T-helper 2 cell treated with Interferon-gamma antibody and Interleukin-4, amounts not matched to agents 5 μg/mL and 100 μg/mL, for 36 hours (primary cell): ENCODE results near the gene LANCL3.
"Not testable (repeated sequence)": the region's sequence is repeated elsewhere in the genome, so short reads cannot be mapped to it uniquely, and the experiment has no call there.

Source experiments
- DNase-seq: peaks from one replicate; pipeline ENCODE4 v3.0.0; 2021; ENCODE audit warnings: low spot score
- H3K27ac Mint-ChIP-seq: one replicate; pipeline ENCODE4 v1.8.0; 2021; ENCODE audit warnings: mild to moderate bottlenecking, mixed read lengths
- H3K27me3 Mint-ChIP-seq: one replicate; pipeline ENCODE4 v1.8.0; 2021; ENCODE audit warnings: low read depth, mixed read lengths
- H3K36me3 Mint-ChIP-seq: one replicate; pipeline ENCODE4 v1.8.0; 2021; ENCODE audit warnings: low read depth, mixed read lengths
- H3K4me1 Mint-ChIP-seq: one replicate; pipeline ENCODE4 v1.8.0; 2021; ENCODE audit warnings: low read depth, mixed read lengths
- H3K4me3 Mint-ChIP-seq: one replicate; pipeline ENCODE4 v1.8.0; 2022; ENCODE audit warnings: mild to moderate bottlenecking, moderate library complexity, mixed read lengths
- H3K9me3 Mint-ChIP-seq: one replicate; pipeline ENCODE4 v1.8.0; 2021; ENCODE audit warnings: mixed read lengths

Gene LANCL3

DNA sequence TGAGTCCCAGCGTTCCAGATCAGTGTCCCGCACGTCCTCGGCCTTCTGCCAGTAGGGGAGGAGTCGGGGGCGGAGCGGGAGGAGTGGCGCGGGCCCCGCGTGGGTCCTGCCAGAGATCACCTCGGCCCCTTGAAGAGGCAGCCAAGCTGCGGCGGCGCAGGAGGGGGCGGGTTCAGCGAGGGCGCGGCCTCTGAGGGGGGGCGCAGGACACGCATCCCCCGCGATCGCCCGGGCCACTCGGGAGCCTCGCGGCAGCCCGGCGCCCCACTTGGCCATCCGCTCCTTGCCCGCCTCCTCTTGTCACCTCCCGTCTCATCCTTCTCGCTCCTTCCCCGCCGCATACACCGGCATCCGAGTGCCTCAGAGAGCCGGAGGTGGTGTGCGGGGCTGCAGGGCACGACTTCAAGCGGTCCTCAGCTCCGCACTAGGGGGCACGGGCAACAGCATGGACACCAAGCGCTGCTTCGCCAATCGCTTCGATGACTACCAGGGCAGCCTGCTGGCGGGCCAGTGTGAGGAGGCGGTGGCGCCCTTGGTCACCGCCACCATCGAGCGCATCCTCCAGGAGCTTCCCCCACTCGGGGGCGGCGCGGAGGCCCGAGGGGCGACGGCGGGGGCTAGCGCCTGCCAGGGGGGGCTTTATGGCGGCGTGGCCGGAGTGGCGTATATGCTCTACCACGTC is at the start of gene LANCL3:
LANCL3 (plus strand) TSS at position 236 of the 682 bp plus-strand sequence; CDS start at position 446, 210 bp downstream.
- Mint-ChIP-seq H3K4me3 (peak within 1 kb of the TSS; percentile 85), H3K27me3 (peaks cover 11% of the 10 kb centered on the region), H3K27ac (peak within 1 kb of the TSS; percentile 65)
- H3K9me3 Mint-ChIP-seq, DNase-seq, H3K4me1 Mint-ChIP-seq, H3K36me3 Mint-ChIP-seq: not testable (repeated sequence)

DNA sequence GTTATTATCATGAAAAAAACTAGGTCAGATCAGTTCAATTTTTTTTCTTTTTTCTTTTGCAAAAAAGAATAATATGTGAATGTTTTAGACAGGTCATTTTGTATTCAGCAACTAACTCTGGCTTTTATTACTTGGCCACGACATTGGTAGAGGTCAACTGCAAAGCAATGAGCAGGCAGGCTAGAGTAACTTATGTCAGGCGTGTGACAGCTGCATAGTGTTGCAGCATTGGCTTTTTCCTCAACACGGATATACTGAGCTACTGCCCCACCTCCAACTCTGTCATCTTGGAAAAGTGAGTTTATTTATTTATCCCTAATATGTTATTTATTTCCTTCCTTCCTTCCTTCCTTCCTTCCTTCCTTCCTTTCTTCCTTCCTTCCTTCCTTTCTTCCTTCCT is 47.8 kb upstream of the LANCL3 start:
- not testable (repeated sequence) for H3K36me3 Mint-ChIP-seq, H3K4me1 Mint-ChIP-seq, DNase-seq, H3K27me3 Mint-ChIP-seq, H3K9me3 Mint-ChIP-seq, H3K4me3 Mint-ChIP-seq, H3K27ac Mint-ChIP-seq

DNA sequence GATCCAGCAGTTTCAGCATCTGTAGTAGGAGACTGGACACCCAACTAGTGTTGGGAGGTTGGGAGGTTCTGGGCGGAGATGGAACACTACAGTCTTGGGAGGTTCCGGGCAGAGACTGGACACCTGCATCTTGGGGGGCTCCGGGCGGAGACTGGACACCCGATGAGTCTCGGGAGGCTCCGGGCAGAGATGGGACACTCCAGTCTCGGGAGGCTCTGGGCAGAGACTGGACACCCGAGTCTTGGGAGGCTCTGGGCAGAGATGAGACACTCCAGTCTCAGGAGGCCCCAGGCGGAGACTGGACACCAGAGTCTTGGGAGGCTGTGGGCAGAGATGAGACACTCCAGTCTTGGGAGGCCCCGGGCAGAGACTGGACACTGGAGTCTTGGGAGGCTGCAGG is 29.5 kb upstream of the LANCL3 start:
- H3K9me3 Mint-ChIP-seq: no peaks in the 10 kb centered on the region
- H3K4me3 Mint-ChIP-seq: no peak overlapping the region
- H3K36me3 Mint-ChIP-seq: no peaks in the 10 kb centered on the region
- H3K27ac Mint-ChIP-seq: no peak overlapping the region
- H3K27me3 Mint-ChIP-seq: no peaks in the 10 kb centered on the region
- no peak for DNase-seq
- no peaks in the 10 kb centered on the region for H3K4me1 Mint-ChIP-seq

DNA sequence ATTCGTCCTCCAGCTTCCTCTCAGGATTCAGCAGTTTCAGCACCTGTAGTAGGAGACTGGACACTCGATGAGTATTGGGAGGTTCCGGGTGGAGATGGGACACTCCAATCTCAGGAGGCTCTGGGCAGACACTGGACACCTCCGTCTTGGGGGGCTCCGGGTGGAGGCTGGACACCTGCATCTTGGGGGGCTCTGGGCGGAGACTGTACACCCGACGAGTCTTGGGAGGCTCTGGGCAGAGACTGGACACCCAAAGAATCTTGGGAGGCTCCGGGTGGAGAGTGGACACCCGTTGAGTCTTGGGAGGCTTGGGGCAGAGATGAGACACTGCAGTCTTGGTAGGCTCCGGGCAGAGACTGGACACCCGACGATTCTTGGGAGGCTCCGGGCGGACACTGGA is 28.7 kb upstream of the LANCL3 start:
- no peak overlapping the region for H3K4me3 Mint-ChIP-seq

DNA sequence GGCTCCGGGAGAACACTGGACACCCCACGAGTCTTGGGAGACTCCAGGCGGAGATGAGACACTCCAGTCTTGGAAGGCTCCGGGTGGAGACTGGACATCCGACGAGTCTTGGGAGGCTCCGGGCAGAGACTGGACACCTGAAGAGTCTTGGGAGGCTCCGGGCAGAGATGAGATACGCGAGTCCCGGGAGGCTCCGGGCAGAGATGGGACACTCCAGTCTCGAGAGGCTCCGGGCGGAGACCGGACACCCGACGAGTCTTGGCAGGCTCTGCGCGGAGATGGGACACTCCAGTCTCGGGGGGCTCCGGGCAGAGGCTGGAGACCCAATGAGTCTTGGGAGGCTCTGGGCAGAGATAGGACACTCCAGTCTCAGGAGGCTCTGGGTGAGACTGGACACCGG is 28.1 kb upstream of the LANCL3 start:
- Mint-ChIP-seq H3K27ac (no peak overlapping the region), H3K27me3 (no peaks in the 10 kb centered on the region), H3K9me3 (no peaks in the 10 kb centered on the region)

More for the DNA sequence above, 28.7 kb upstream of the LANCL3 start:
- Mint-ChIP-seq H3K4me1 (no peaks in the 10 kb centered on the region), H3K27me3 (no peaks in the 10 kb centered on the region), H3K27ac (no peak overlapping the region), H3K9me3 (no peaks in the 10 kb centered on the region), H3K36me3 (no peaks in the 10 kb centered on the region)
- DNase-seq: no peak

DNA sequence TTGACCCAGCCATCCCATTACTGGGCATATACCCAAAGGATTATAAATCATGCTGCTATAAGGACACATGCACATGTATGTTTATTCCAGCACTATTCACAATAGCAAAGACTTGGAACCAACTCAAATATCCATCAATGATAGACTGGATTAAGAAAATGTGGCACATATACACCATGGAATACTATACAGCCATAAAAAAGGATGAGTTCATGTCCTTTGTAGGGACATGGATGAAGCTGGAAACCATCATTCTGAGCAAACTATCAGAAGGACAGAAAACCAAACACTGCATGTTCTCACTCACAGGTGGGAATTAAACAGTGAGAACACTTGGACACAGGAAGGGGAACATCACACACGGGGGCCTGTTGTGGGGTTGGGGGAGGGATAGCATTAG is 26.9 kb upstream of the LANCL3 start:
- not testable (repeated sequence) for H3K27ac Mint-ChIP-seq, DNase-seq, H3K9me3 Mint-ChIP-seq, H3K27me3 Mint-ChIP-seq, H3K36me3 Mint-ChIP-seq, H3K4me3 Mint-ChIP-seq, H3K4me1 Mint-ChIP-seq

More for the DNA sequence above, 28.1 kb upstream of the LANCL3 start:
- Mint-ChIP-seq H3K36me3 (no peaks in the 10 kb centered on the region), H3K4me1 (no peaks in the 10 kb centered on the region), H3K4me3 (no peak overlapping the region)
- no peak for DNase-seq

DNA sequence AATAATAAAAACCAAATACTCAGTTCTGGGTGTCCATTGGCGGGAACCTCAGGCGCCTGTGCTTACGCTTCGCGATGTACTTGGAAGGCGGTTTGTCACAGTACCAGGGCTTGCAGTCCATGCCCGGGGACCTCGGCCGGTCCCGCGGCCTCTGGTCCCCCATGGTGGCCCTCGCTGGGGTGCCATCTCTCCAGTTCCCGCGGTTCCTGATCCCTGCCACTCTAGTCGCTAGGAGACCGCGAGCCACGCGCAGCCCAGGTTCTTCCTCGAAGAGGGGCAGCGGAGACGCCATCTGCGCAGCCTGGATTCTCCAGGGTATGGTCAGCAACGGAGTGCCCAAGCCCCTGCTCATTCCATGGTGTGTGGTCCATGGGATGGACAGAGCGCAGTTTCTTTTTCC is 26.4 kb upstream of the LANCL3 start:
- no peak for DNase-seq
- no peak overlapping the region for H3K4me3 Mint-ChIP-seq
- no peak overlapping the region for H3K27ac Mint-ChIP-seq
- no peaks in the 10 kb centered on the region for H3K9me3 Mint-ChIP-seq
- H3K4me1 Mint-ChIP-seq: no peaks in the 10 kb centered on the region
- H3K36me3 Mint-ChIP-seq: no peaks in the 10 kb centered on the region
- H3K27me3 Mint-ChIP-seq: no peaks in the 10 kb centered on the region

DNA sequence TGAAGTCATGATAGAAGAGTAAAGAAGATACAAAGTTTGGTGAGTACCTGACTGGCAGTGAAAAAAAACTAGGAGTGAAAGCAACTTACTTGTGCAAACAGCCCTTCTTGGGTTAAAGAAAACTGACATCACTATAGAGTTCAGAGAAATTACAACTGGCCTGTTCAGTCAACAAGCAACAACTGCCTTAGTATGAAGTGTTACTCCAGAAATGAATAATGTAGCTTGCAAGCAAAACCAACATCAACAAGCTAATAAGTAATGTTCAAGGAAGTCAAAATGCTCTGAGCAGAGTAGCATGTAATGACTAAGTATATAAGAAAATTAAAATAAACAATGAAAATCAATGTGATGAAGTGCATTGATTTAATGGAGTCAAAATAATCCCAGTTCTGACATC is 21.8 kb upstream of the LANCL3 start:
- not testable (repeated sequence) for H3K27me3 Mint-ChIP-seq, H3K4me1 Mint-ChIP-seq, H3K4me3 Mint-ChIP-seq, H3K9me3 Mint-ChIP-seq, DNase-seq, H3K36me3 Mint-ChIP-seq, H3K27ac Mint-ChIP-seq

DNA sequence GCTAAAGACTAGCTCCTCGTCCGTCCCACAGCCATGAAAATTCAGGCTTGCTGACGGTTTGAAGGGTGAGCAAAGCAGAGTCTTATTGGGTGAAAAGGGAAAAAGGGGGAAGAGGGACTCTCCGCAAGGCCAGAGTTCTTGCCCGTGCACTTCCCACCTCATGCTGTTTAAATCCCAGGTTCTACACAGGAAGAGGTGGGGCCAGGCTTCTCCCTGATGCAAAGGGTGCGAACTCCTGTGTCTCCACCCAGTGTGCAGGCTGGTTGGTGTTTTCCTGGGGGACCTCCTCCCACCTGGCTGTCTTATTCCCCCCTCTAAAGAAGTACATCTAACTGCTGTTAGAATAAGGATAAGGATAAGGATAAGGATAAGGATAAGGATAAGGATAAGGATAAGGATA is 18.0 kb upstream of the LANCL3 start:
- no peak overlapping the region for H3K4me3 Mint-ChIP-seq
- no peak overlapping the region for H3K27ac Mint-ChIP-seq
- H3K4me1 Mint-ChIP-seq: no peaks in the 10 kb centered on the region
- no peaks in the 10 kb centered on the region for H3K36me3 Mint-ChIP-seq
- no peak for DNase-seq
- H3K9me3 Mint-ChIP-seq: no peaks in the 10 kb centered on the region
- H3K27me3 Mint-ChIP-seq: no peaks in the 10 kb centered on the region

DNA sequence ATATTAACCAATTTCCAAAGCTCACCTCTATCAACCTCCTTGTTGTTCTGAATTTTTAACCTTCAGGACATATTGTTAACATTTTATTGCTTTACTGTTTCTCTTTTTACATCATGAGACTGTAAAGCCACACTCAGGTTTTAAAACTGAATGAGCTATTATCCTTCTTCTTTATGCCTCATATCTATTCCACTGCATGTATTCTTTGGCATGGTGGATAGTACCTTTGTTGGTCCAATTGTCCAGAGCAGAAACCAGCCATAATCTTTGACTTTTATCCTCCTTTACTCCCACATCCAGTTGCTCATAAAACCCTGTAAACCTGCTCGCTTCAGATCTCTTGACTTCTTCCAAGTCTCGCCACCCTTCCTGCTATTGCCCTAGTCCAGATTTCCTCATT is 6.2 kb upstream of the LANCL3 start:
- H3K4me3 Mint-ChIP-seq, DNase-seq, H3K27me3 Mint-ChIP-seq, H3K9me3 Mint-ChIP-seq, H3K4me1 Mint-ChIP-seq, H3K36me3 Mint-ChIP-seq, H3K27ac Mint-ChIP-seq: not testable (repeated sequence)

DNA sequence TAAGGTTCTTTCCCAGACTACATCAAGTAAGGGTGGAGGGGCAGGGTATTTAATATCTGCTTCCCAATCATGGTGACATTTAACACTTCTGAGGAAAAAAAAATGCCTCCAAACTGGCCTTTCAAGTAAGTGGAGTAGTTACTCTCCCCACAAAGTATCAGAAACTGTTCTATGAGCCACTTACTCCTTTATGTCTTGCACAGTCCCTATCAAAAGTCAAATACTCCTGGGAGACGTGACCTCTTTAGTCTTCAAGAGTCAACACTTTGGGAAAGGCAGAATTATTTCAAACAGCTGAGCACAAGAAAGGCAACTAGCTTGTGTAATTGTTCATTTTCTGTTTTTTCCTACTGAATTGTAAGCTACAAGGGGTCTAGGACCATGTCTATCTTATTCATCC is 1.1 kb upstream of the LANCL3 start:
- H3K27ac Mint-ChIP-seq, H3K9me3 Mint-ChIP-seq, H3K36me3 Mint-ChIP-seq, H3K4me3 Mint-ChIP-seq, H3K4me1 Mint-ChIP-seq, H3K27me3 Mint-ChIP-seq, DNase-seq: not testable (repeated sequence)

DNA sequence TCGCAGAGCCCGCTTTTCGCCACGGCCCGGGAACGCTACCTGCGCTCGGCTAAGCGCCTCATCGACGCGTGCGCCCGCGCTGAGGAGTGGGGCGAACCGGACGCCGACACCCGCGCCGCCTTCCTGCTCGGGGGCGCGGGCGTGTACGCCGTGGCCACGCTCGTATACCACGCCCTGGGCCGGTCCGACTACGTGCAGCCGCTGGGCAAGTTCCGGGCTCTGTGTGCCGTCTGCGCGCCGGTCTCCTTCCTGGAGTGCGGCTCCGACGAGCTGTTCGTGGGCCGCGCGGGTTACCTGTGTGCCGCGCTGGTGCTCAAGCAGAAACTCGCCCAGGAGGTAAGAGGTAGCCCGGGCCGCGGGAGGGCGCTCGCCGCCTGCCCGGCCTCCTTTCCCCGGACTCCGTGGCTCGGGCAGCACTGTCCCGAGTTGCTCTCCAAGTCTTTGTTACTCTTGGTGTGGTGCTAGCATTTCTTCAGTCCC is 687 bp downstream of the LANCL3 start:
- peak; percentile 4 for DNase-seq
- not testable (repeated sequence) for H3K36me3 Mint-ChIP-seq, H3K4me1 Mint-ChIP-seq, H3K9me3 Mint-ChIP-seq
- peak overlapping the region; percentile 65 for H3K27ac Mint-ChIP-seq
- peak overlapping the region; percentile 85 for H3K4me3 Mint-ChIP-seq
- H3K27me3 Mint-ChIP-seq: peaks cover 15% of the 10 kb centered on the region

DNA sequence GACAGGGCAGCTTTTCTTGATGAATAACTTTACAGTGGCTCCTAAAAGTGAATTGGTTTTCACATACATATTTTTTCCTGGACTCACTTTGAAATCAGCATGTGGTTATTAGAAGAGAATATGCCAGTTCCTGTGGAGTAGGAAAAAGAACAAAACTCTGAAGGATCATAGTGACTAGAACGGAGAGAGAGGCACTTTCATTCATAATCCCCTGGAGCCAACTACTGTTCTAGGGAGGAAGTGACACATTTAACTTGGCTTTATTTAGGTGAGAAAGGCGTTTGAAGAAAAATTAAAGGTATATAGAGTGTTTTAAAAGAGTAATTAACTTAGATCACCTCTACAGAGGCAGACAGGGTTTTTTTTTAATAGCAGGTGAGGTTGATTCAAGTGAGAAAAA is 1.7 kb downstream of the LANCL3 start:
- peak overlapping the region; percentile 85 for H3K4me3 Mint-ChIP-seq

DNA sequence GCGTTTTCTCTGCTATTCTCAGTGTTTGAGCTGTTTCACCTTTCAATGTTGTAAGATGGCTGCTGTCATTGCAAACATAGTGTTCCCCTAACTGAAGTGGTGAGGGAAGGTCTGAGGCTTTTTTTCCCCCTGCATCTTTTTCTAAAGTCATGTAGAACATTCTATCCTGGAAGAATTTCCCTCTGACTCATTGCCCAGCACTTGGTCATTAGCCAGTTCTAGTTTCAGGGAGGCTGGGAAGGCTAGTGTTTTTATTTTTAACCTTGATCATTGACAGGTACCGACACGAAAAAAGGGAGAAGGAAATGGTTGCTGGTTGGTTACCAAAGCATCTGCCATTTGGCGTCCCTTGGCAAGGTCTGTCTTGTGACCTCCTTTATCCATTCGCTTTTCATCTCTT is 6.6 kb downstream of the LANCL3 start:
- H3K36me3 Mint-ChIP-seq: no peaks in the 10 kb centered on the region
- no peak for DNase-seq
- peaks cover 10% of the 10 kb centered on the region for H3K27me3 Mint-ChIP-seq
- H3K27ac Mint-ChIP-seq: no peak overlapping the region
- no peak overlapping the region for H3K4me3 Mint-ChIP-seq
- no peaks in the 10 kb centered on the region for H3K9me3 Mint-ChIP-seq
- peaks cover 3% of the 10 kb centered on the region for H3K4me1 Mint-ChIP-seq

More for the DNA sequence above, 1.7 kb downstream of the LANCL3 start:
- H3K27ac Mint-ChIP-seq, DNase-seq, H3K36me3 Mint-ChIP-seq, H3K9me3 Mint-ChIP-seq, H3K4me1 Mint-ChIP-seq: not testable (repeated sequence)
- peaks cover 15% of the 10 kb centered on the region for H3K27me3 Mint-ChIP-seq

DNA sequence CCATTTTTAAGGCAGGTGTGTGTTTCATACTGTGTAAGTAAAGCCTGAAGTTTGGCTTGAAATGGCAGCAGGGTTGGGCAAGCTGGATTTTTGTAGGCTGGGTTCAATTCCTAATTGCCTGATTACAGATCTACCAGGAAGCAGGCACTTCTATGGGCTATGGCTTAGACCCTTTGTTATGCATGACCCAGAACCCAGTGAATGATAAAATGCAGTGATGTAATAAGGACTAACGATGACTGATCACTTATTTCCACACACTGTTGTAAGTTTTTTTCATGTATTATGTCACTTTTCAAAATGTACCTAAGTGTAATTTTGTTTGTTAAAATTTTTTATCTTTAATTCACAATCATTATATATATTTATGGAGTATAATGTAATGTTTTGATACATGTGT is 8.6 kb downstream of the LANCL3 start:
- no peaks in the 10 kb centered on the region for H3K9me3 Mint-ChIP-seq
- no peaks in the 10 kb centered on the region for H3K4me1 Mint-ChIP-seq
- peaks cover 6% of the 10 kb centered on the region for H3K27me3 Mint-ChIP-seq
- H3K4me3 Mint-ChIP-seq: no peak overlapping the region
- no peak for DNase-seq
- H3K27ac Mint-ChIP-seq: no peak overlapping the region
- no peaks in the 10 kb centered on the region for H3K36me3 Mint-ChIP-seq
